ENCODE results near the gene CEACAM19. TPM values are rescaled to one million over a fixed set of nuclear protein-coding genes. Genes with fewer than 3 reads are reported as not detected.
A peak's percentile ranks its signal among the peaks of the same experiment; 100 is the strongest.

The CEACAM19 gene
- total and polyA plus RNA-seq, 2 of the 13 experiments (the other 11 are each of a cell fraction or from before 2014, with no cell fraction given), result 1.3 to 4.0 TPM

GRCh38 chr19:44690131-44690440 lies 18.8 kb downstream of the CEACAM19 start:
- 54% methylated on average over 3 of the region's 3 CpGs for WGBS (ENCODE audit: low lambda C conversion rate)
- 0 out of 2 replicates have a peak, but pooled peaks have one; percentile 5 for TF ChIP-seq STAG1 (CRISPR knock-in tag; IDR thresholded peaks at IDR 0.05)
- TF ChIP-seq PLRG1 (conservative IDR thresholded peaks at IDR 0.05), result no peak
- TF ChIP-seq TMF1 (CRISPR knock-in tag; IDR thresholded peaks at IDR 0.05; ENCODE audit: low read depth), result no peak
- TF ChIP-seq ZNF234 (CRISPR knock-in tag; conservative IDR thresholded peaks at IDR 0.05), result no peak
- TF ChIP-seq ZC3H13 (CRISPR knock-in tag; IDR thresholded peaks at IDR 0.05), result no peak
- TF ChIP-seq, protein P1, sequence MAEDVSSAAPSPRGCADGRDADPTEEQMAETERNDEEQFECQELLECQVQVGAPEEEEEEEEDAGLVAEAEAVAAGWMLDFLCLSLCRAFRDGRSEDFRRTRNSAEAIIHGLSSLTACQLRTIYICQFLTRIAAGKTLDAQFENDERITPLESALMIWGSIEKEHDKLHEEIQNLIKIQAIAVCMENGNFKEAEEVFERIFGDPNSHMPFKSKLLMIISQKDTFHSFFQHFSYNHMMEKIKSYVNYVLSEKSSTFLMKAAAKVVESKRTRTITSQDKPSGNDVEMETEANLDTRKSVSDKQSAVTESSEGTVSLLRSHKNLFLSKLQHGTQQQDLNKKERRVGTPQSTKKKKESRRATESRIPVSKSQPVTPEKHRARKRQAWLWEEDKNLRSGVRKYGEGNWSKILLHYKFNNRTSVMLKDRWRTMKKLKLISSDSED (CRISPR knock-in tag; IDR thresholded peaks at IDR 0.05), result no peak
- no peak for TF ChIP-seq RORA (CRISPR knock-in tag; IDR thresholded peaks at IDR 0.05)
- TF ChIP-seq, protein P2, sequence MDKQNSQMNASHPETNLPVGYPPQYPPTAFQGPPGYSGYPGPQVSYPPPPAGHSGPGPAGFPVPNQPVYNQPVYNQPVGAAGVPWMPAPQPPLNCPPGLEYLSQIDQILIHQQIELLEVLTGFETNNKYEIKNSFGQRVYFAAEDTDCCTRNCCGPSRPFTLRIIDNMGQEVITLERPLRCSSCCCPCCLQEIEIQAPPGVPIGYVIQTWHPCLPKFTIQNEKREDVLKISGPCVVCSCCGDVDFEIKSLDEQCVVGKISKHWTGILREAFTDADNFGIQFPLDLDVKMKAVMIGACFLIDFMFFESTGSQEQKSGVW (CRISPR knock-in tag; IDR thresholded peaks at IDR 0.05; ENCODE audit: borderline replicate concordance), result no peak
- peak; percentile 62; the same call in 1 of the 2 replicates for TF ChIP-seq CEBPB (IDR thresholded peaks at IDR 0.05; ENCODE audit: borderline replicate concordance, low read depth, low read length)
- no peak for TF ChIP-seq TBX3 (IDR thresholded peaks at IDR 0.05; ENCODE audit: borderline replicate concordance)
- no peak for TF ChIP-seq HDAC2 (CRISPR knock-in tag; IDR thresholded peaks at IDR 0.05)
- TF ChIP-seq BCL6 (CRISPR knock-in tag; IDR thresholded peaks at IDR 0.05), result peak; percentile 42; the same call in 1 of the 2 replicates
- TF ChIP-seq, protein P3, sequence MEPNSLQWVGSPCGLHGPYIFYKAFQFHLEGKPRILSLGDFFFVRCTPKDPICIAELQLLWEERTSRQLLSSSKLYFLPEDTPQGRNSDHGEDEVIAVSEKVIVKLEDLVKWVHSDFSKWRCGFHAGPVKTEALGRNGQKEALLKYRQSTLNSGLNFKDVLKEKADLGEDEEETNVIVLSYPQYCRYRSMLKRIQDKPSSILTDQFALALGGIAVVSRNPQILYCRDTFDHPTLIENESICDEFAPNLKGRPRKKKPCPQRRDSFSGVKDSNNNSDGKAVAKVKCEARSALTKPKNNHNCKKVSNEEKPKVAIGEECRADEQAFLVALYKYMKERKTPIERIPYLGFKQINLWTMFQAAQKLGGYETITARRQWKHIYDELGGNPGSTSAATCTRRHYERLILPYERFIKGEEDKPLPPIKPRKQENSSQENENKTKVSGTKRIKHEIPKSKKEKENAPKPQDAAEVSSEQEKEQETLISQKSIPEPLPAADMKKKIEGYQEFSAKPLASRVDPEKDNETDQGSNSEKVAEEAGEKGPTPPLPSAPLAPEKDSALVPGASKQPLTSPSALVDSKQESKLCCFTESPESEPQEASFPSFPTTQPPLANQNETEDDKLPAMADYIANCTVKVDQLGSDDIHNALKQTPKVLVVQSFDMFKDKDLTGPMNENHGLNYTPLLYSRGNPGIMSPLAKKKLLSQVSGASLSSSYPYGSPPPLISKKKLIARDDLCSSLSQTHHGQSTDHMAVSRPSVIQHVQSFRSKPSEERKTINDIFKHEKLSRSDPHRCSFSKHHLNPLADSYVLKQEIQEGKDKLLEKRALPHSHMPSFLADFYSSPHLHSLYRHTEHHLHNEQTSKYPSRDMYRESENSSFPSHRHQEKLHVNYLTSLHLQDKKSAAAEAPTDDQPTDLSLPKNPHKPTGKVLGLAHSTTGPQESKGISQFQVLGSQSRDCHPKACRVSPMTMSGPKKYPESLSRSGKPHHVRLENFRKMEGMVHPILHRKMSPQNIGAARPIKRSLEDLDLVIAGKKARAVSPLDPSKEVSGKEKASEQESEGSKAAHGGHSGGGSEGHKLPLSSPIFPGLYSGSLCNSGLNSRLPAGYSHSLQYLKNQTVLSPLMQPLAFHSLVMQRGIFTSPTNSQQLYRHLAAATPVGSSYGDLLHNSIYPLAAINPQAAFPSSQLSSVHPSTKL (CRISPR knock-in tag; IDR thresholded peaks at IDR 0.05), result no peak
- TF ChIP-seq NR2F6 (IDR thresholded peaks at IDR 0.05), result no peak
- peak; percentile 2; the same call in 1 of the 2 replicates for TF ChIP-seq NR2F6 (CRISPR knock-in tag; IDR thresholded peaks at IDR 0.05)
- TF ChIP-seq SKI (IDR thresholded peaks at IDR 0.05; ENCODE audit: partially characterized antibody), result peak; percentile 37
- no peak for TF ChIP-seq ZMYM4 (CRISPR knock-in tag; IDR thresholded peaks at IDR 0.05)
- TF ChIP-seq, protein P4, sequence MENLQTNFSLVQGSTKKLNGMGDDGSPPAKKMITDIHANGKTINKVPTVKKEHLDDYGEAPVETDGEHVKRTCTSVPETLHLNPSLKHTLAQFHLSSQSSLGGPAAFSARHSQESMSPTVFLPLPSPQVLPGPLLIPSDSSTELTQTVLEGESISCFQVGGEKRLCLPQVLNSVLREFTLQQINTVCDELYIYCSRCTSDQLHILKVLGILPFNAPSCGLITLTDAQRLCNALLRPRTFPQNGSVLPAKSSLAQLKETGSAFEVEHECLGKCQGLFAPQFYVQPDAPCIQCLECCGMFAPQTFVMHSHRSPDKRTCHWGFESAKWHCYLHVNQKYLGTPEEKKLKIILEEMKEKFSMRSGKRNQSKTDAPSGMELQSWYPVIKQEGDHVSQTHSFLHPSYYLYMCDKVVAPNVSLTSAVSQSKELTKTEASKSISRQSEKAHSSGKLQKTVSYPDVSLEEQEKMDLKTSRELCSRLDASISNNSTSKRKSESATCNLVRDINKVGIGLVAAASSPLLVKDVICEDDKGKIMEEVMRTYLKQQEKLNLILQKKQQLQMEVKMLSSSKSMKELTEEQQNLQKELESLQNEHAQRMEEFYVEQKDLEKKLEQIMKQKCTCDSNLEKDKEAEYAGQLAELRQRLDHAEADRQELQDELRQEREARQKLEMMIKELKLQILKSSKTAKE (CRISPR knock-in tag; IDR thresholded peaks at IDR 0.05; ENCODE audit: borderline replicate concordance), result peak; percentile 39; the same call in 1 of the 2 replicates

More at GRCh38 chr19:44690131-44690440, 18.8 kb downstream of the CEACAM19 start:
- Histone ChIP-seq H2AFZ (ENCODE audit: low read length) (no peak overlapping the region), H3K4me3 (replicated peaks in 1 of 3; ENCODE audit: insufficient read depth in 1 of 3, low read depth in 2 of 3, low read length in 3 of 3) (peak overlapping the region in 1 of 3 experiments; percentile 52; a peak in 2 of 6 replicates), H3K36me3 (replicated peaks in 1 of 2; ENCODE audit: control insufficient read depth in 1 of 2, insufficient read depth in 2 of 2, low read length in 2 of 2) (no peaks in the 10 kb centered on the region), H3K27ac (ENCODE audit: extremely low read length, insufficient read depth, low read length) (no peak overlapping the region), H3K79me2 (ENCODE audit: insufficient read depth, low read length) (no peaks in the 10 kb centered on the region), H3K9ac (ENCODE audit: insufficient read depth, low read depth, low read length) (no peak overlapping the region), H3K9me3 (ENCODE audit: low read length) (no peaks in the 10 kb centered on the region), H3K4me1 (ENCODE audit: insufficient read depth, low read length) (peaks cover 66% of the 10 kb centered on the region), H3K27me3 (ENCODE audit: control insufficient read depth in 1 of 2, insufficient read depth in 2 of 2, low read length in 2 of 2) (no peaks in the 10 kb centered on the region), H4K20me1 (ENCODE audit: insufficient read depth, low read length) (no peaks in the 10 kb centered on the region), H3K4me2 (ENCODE audit: low read depth, low read length) (peak overlapping the region; percentile 66; the same call in 1 of the 2 replicates)
- ChIA-PET CTCF (ENCODE audit: low intra/inter-chr PET ratio, low total read pairs) (interaction anchor here (1.1 to 4.6 kb wide), 5 partner anchors 28 to 154 kb away, joined by 3 to 34 read pairs (median 11); no protein-coding TSS in a partner anchor), POLR2A (interaction anchor here (1.4 to 1.9 kb wide), 3 partner anchors 34 to 81 kb away, joined by 6 to 7 read pairs (median 7); no protein-coding TSS in a partner anchor)
- BruUV-seq (replicated peaks), result no TSS peak
- no peak for FAIRE-seq
- intact Hi-C loops (cut with micrococcal nuclease; ENCODE audit: unreplicated experiment) (no loop called here), in situ Hi-C loops (cut with HindIII; ENCODE audit: extremely low pct_ligation_motif_present, low pct_unique_long_range_greater_than_20kb) (no loop called here)
- peak; percentile 53 for DNase-seq (ENCODE audit: low spot score)
- peak; percentile 28 for ATAC-seq
